Activated CD4-positive, alpha-beta memory T cell treated with anti-CD3 and anti-CD28 coated beads, Interleukin-2, amount 10 ng/mL, durations not matched to agents 7 days and 5 days (primary cell): ENCODE results near the gene EFNB3. TPM values are rescaled to one million over a fixed set of nuclear protein-coding genes. Genes with fewer than 3 reads are reported as not detected.

Source experiments
- CTCF ChIA-PET: fragments of 350-600 bp; sonication (Branson Sonifier 250); formaldehyde crosslinking; loops from one replicate; lab custom pipeline; 2021; ENCODE audit warnings: antibody characterized with exemption, inconsistent platforms; lab: Charles Lee
- POLR2A ChIA-PET: fragments of 350-600 bp; sonication (Branson Sonifier 250); formaldehyde crosslinking; loops from one replicate; lab custom pipeline; 2021; ENCODE audit warnings: antibody characterized with exemption; lab: Charles Lee
- DNase-seq: peaks from one replicate; pipeline ENCODE4 v3.0.0-alpha.2; 2020
- H3K27ac Mint-ChIP-seq: one replicate; pipeline ENCODE4 v1.8.0; 2021; ENCODE audit warnings: mild to moderate bottlenecking, mixed read lengths
- H3K27me3 Mint-ChIP-seq: one replicate; pipeline ENCODE4 v1.8.0; 2021; ENCODE audit warnings: mixed read lengths
- H3K36me3 Mint-ChIP-seq: one replicate; pipeline ENCODE4 v1.8.0; 2021; ENCODE audit warnings: low read depth, mixed read lengths
- H3K4me1 Mint-ChIP-seq: one replicate; pipeline ENCODE4 v1.8.0; 2021; ENCODE audit warnings: mixed read lengths
- H3K4me3 Mint-ChIP-seq: one replicate; pipeline ENCODE4 v1.8.0; 2021; ENCODE audit warnings: mild to moderate bottlenecking, mixed read lengths
- H3K9me3 Mint-ChIP-seq: one replicate; pipeline ENCODE4 v1.8.0; 2021; ENCODE audit warnings: mixed read lengths
- total RNA-seq, 2 experiments: library from RNA; stranded (reverse); gene quantifications; one replicate each; pipeline ENCODE4 v1.2.3, GENCODE V29; 2021

EFNB3 gene
- total RNA-seq, 2 experiments from 2014 or later, result not detected

- no peaks in the 10 kb centered on the region for H3K36me3 Mint-ChIP-seq
- no peak overlapping the region for H3K4me3 Mint-ChIP-seq
- H3K27me3 Mint-ChIP-seq, result peaks cover 25% of the 10 kb centered on the region
Observed at GRCh38 chr17:7742729-7743128, 37.7 kb downstream of the EFNB3 start.

DNA sequence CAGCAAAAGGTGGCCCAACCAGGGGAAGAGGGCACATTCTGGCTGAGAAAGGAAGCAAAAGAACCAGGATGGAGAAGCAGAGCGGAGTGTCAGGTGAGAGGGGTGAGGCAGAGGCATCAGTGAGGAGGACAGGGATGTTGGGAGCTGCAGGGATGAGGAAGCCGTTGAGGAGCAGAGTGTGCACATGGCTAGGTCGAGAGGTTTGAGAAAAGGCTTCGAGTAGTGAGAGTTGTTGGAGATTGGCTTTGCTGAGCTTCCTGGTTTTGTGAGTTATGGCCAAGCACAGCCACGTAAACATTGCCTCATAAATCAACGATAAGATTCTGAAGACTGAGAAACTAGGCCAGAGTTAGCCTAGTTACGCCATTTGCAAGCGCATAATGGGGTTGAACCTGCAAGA is 39.4 kb downstream of the EFNB3 start:
- CTCF ChIA-PET, result interaction anchor here (0.6 to 1.9 kb wide), 9 partner anchors 12 to 297 kb away, joined by 3 to 12 read pairs (median 6); partner anchors contain the start of gene GUCY2D
- no peak overlapping the region for H3K27ac Mint-ChIP-seq
- POLR2A ChIA-PET, result interaction anchor here (1.4 kb wide), 1 partner anchor 105 kb away, joined by 3 read pairs; no protein-coding TSS in a partner anchor
- no peaks in the 10 kb centered on the region for H3K4me1 Mint-ChIP-seq
- H3K27me3 Mint-ChIP-seq, result peaks cover 24% of the 10 kb centered on the region
- no peaks in the 10 kb centered on the region for H3K36me3 Mint-ChIP-seq
- H3K9me3 Mint-ChIP-seq, result no peaks in the 10 kb centered on the region
- DNase-seq, result no peak
- H3K4me3 Mint-ChIP-seq, result no peak overlapping the region

More at GRCh38 chr17:7742729-7743128, 37.7 kb downstream of the EFNB3 start:
- H3K27ac Mint-ChIP-seq, result no peak overlapping the region
- ChIA-PET CTCF (interaction anchor here (0.7 to 2.2 kb wide), 9 partner anchors 14 to 314 kb away, joined by 3 to 12 read pairs (median 6); no protein-coding TSS in a partner anchor), POLR2A (no interaction called here)
- no peak for DNase-seq
- no peaks in the 10 kb centered on the region for H3K4me1 Mint-ChIP-seq
- no peaks in the 10 kb centered on the region for H3K9me3 Mint-ChIP-seq

- Mint-ChIP-seq H3K27me3 (peaks cover 22% of the 10 kb centered on the region), H3K4me3 (no peak overlapping the region), H3K9me3 (no peaks in the 10 kb centered on the region), H3K36me3 (no peaks in the 10 kb centered on the region), H3K4me1 (no peaks in the 10 kb centered on the region), H3K27ac (no peak overlapping the region)
- no peak for DNase-seq
- ChIA-PET CTCF (interaction anchor here (1.4 kb wide), 1 partner anchor 79 kb away, joined by 3 read pairs; no protein-coding TSS in a partner anchor), POLR2A (no interaction called here)
Observed at GRCh38 chr17:7745748-7746470, 40.9 kb downstream of the EFNB3 start.

DNA sequence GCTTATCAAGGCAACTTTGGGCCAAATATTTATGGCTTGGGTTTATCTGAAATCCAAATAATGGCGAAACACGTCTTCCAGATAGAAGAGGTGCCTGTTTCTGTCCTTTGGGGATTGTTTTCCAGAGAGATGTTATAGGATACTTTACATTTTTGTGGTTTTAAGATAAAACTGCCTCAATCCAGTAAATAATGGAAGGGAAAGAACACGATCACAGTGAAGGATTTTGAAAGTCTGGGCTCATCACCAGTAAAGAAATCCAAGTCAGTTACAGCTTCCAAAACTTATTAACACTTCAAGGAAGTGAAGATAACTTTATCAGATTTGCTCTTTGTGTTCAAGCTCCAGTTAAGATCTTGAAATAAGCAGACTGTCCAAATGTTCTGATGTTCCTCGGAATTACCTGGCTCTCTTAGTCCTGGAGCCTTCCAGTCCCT is 42.7 kb downstream of the EFNB3 start:
- Mint-ChIP-seq H3K36me3 (no peaks in the 10 kb centered on the region), H3K27ac (no peak overlapping the region), H3K9me3 (no peaks in the 10 kb centered on the region), H3K27me3 (peaks cover 22% of the 10 kb centered on the region), H3K4me3 (no peak overlapping the region), H3K4me1 (no peaks in the 10 kb centered on the region)
- POLR2A ChIA-PET, result no interaction called here
- CTCF ChIA-PET, result no interaction called here
- no peak for DNase-seq

DNA sequence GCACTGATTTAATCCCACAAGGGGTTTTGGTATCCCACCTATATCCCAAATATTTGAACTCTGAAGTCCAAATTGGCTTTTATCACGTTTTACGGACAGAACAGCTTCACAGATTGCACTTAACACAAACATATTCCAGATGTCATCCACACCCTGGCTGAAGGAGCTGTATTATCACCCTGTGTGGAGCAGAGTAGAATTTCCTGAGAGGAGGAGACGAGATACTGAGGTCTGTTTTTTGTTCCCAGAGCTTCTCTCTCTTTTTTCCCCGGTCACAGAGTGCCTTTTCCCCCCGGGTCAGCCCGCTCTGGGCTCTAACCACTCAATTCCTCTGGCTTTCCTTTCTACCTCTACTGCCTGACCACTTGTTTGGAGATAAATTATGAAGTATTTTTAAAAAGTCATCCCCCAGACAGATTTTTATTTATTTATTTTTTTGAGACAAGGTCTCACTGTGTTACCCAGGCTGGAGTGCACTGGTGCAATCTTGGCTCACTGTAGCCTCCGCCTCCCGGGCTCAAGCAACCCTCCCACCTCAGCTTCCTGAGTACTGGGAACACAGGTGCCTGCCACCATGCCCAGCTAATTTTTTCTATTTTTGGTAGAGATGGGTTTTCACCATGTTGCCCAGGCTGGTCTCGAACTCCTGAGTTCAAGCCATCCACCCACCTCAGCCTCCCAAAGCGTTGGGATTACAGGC is 43.2 kb downstream of the EFNB3 start:
- Mint-ChIP-seq H3K36me3 (no peaks in the 10 kb centered on the region), H3K4me1 (no peaks in the 10 kb centered on the region), H3K27me3 (peaks cover 22% of the 10 kb centered on the region), H3K27ac (no peak overlapping the region), H3K9me3 (no peaks in the 10 kb centered on the region), H3K4me3 (no peak overlapping the region)
- ChIA-PET POLR2A (no interaction called here), CTCF (interaction anchor here (0.6 to 0.7 kb wide), 2 partner anchors 112 to 844 kb away, joined by 3 read pairs; no protein-coding TSS in a partner anchor)
- DNase-seq, result no peak

DNA sequence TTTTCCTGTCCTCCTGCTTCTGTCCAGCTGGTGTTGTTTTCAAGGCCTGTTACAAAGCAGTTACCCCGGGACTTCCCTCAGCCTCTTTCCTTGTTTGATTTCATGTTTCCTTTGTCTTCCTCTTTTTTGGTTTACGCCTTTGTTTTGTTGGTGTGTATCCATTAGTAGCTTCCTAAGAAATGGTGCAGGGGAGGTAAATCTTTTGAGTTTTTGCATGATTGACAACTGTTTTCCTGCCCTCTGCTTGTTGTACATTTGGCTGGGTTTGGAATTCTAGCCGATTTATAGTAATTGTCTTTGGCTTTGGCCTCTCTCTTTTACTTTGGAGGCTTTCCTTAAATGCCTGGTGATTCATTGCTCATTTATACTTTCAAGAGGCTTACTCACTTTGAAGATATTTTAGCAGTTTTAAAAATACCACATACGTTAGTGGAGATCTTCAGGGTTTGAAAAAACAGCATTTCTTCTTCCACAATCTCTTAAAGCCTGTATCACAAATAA is 45.4 kb downstream of the EFNB3 start:
- no peaks in the 10 kb centered on the region for H3K36me3 Mint-ChIP-seq
- CTCF ChIA-PET, result no interaction called here
- H3K27ac Mint-ChIP-seq, result no peak overlapping the region
- POLR2A ChIA-PET, result no interaction called here
- no peak for DNase-seq
- H3K4me1 Mint-ChIP-seq, result peaks cover 5% of the 10 kb centered on the region
- H3K9me3 Mint-ChIP-seq, result no peaks in the 10 kb centered on the region
- H3K27me3 Mint-ChIP-seq, result peaks cover 22% of the 10 kb centered on the region
- H3K4me3 Mint-ChIP-seq, result no peak overlapping the region

DNA sequence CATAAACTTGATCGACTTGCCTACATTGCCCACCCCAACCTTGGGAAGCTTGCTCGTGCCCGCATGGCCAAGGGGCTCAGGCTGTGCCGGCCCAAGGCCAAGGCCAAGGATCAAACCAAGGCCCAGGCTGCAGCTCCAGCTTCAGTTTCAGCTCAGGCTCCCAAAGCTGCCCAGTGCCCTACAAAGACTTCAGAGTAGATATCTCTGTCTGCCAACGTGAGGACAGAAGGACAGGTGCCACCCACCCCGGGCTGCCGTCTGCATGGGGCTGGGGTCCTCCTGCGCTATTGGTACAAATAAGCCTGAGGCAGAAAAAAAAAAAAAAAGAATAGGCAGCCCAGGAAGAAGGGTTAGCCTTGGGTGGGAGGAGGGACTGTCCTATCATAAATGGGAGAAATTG is 49.7 kb downstream of the EFNB3 start:
- peaks cover 5% of the 10 kb centered on the region for H3K27me3 Mint-ChIP-seq
- POLR2A ChIA-PET, result no interaction called here
- H3K9me3 Mint-ChIP-seq, result no peaks in the 10 kb centered on the region
- no peaks in the 10 kb centered on the region for H3K36me3 Mint-ChIP-seq
- no peak overlapping the region for H3K27ac Mint-ChIP-seq
- peaks cover 7% of the 10 kb centered on the region for H3K4me1 Mint-ChIP-seq
- no peak overlapping the region for H3K4me3 Mint-ChIP-seq
- CTCF ChIA-PET, result no interaction called here
- DNase-seq, result no peak

DNA sequence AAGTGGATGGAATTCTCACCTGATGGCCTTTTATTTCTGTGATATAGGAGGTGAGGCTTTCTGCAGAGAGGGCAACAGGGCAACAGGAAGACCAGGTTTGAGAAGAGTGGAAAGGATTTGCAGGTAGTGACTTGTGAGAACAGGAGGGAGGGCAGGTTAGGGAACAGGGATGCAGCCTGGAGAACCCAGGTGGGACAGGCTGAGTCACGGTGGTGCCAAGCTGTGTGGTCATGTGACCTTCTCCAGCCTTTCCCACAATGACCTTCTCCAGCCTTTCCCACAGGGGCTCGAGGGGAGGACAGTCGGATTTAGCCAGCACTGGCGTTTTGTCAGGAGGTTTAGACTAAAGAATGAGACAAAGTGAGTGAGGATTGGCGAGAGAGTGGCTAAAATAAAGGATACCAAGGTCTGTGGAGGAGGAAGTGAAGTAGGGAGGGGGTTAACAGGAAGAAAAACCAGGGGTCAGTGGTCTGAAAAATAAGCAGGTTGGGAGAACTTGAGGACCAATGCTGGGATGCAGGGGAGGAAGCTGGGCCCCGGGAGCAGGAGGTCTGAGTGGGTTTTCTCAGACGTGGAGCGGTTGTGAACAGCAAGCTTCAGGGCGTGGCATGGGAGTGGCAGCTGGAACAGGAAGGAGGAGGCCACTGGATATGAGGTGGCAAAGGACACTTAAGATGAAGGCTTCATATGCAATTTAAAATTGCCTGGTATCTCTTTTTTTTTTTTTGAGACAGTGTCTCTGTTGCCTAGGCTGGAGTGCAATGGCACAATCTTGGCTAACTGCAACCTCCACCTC is 50.3 kb downstream of the EFNB3 start:
- H3K4me3 Mint-ChIP-seq, result no peak overlapping the region
- H3K27me3 Mint-ChIP-seq, result peaks cover 3% of the 10 kb centered on the region
- POLR2A ChIA-PET, result no interaction called here
- DNase-seq, result no peak
- H3K27ac Mint-ChIP-seq, result no peak overlapping the region
- H3K9me3 Mint-ChIP-seq, result no peaks in the 10 kb centered on the region
- CTCF ChIA-PET, result no interaction called here
- H3K36me3 Mint-ChIP-seq, result no peaks in the 10 kb centered on the region
- H3K4me1 Mint-ChIP-seq, result peaks cover 7% of the 10 kb centered on the region

- Mint-ChIP-seq H3K9me3 (no peaks in the 10 kb centered on the region), H3K36me3 (no peaks in the 10 kb centered on the region), H3K4me1 (peaks cover 7% of the 10 kb centered on the region), H3K27ac (no peak overlapping the region), H3K4me3 (no peak overlapping the region), H3K27me3 (no peaks in the 10 kb centered on the region)
- DNase-seq, result no peak
- ChIA-PET POLR2A (no interaction called here), CTCF (interaction anchor here (1.9 kb wide), 1 partner anchor 13 kb away, joined by 6 read pairs; no protein-coding TSS in a partner anchor)
Observed at GRCh38 chr17:7756968-7757367, 52.0 kb downstream of the EFNB3 start.

Other genes starting within 250 kb of the EFNB3 start
- gene ZBTB4, start 225.6 kb upstream of the EFNB3 start, total RNA-seq, result 10 to 100 TPM; 27.4 to 27.9 TPM
- gene SLC35G6, start 223.8 kb upstream of the EFNB3 start, total RNA-seq, result not detected
- gene POLR2A, start 220.8 kb upstream of the EFNB3 start, total RNA-seq, result 100 to 1,000 TPM; 169 to 172 TPM
- 10 to 100 TPM; 79.8 to 86.7 TPM for gene TNFSF12, start 156.1 kb upstream of the EFNB3 start, total RNA-seq
- 1 to 10 TPM; 1.8 to 2.0 TPM for gene TNFSF13, start 146.5 kb upstream of the EFNB3 start, total RNA-seq
- gene SENP3, start 143.3 kb upstream of the EFNB3 start, total RNA-seq, result 10 to 100 TPM; 37.6 to 39.9 TPM
- gene CD68, start 125.6 kb upstream of the EFNB3 start, total RNA-seq, result 10 to 100 TPM; 34.5 to 36.0 TPM
- 10 to 100 TPM; 54.1 to 58.6 TPM for gene MPDU1, start 121.3 kb upstream of the EFNB3 start, total RNA-seq
- gene SOX15, start 115.1 kb upstream of the EFNB3 start, total RNA-seq, result under 1 TPM; 0.30 to 0.40 TPM
- 10 to 100 TPM; 30.4 to 31.2 TPM for gene FXR2, start 90.3 kb upstream of the EFNB3 start, total RNA-seq
- 10 to 100 TPM; 36.2 to 37.9 TPM for gene SAT2, start 77.4 kb upstream of the EFNB3 start, total RNA-seq
- gene SHBG, start 75.1 kb upstream of the EFNB3 start, total RNA-seq, result not detected
- under 1 TPM; 0.25 to 0.50 TPM for gene ATP1B2, start 54.3 kb upstream of the EFNB3 start, total RNA-seq
- 100 to 1,000 TPM; 123 TPM for gene TP53, start 17.7 kb upstream of the EFNB3 start, total RNA-seq
- 10 to 100 TPM; 18.6 to 18.8 TPM for gene WRAP53, start 16.7 kb upstream of the EFNB3 start, total RNA-seq
- not detected for gene DNAH2, start 12.5 kb downstream of the EFNB3 start, total RNA-seq
- gene KDM6B, start 129.0 kb downstream of the EFNB3 start, total RNA-seq, result 10 to 100 TPM; 20.9 to 23.7 TPM
- 1 to 10 TPM in 1 of 2 experiments, under 1 TPM in 1; 0.78 to 1.5 TPM for gene TMEM88, start 149.9 kb downstream of the EFNB3 start, total RNA-seq
- gene NAA38, start 152.4 kb downstream of the EFNB3 start, total RNA-seq, result 10 to 100 TPM; 69.8 to 76.9 TPM
- gene CYB5D1, start 152.8 kb downstream of the EFNB3 start, total RNA-seq, result 1 to 10 TPM; 5.3 to 7.5 TPM
- gene CHD3, start 183.6 kb downstream of the EFNB3 start, total RNA-seq, result 100 to 1,000 TPM; 127 to 131 TPM
- 1 to 10 TPM; 3.6 to 3.7 TPM for gene RNF227, start 211.1 kb downstream of the EFNB3 start, total RNA-seq
- 1 to 10 TPM; 7.7 to 8.4 TPM for gene KCNAB3, start 224.7 kb downstream of the EFNB3 start, total RNA-seq
- 100 to 1,000 TPM; 238 to 244 TPM for gene TRAPPC1, start 226.7 kb downstream of the EFNB3 start, total RNA-seq
- gene CNTROB, start 227.0 kb downstream of the EFNB3 start, total RNA-seq, result 10 to 100 TPM; 58.8 to 64.6 TPM